SIG-M5 (cell line): ENCODE measurements around the gene RGS6.

ENCODE experiments used
- DNase-seq: peaks from one replicate; lab custom pipeline; 2025; lab: John Stamatoyannopoulos, UW

Gene RGS6

GRCh38 chr14:71947947-71948500 is 15.8 kb downstream of the RGS6 start:
- no peak for DNase-seq

- no peak for DNase-seq
Measured at GRCh38 chr14:71952381-71953363, 20.4 kb downstream of the RGS6 start.

DNA sequence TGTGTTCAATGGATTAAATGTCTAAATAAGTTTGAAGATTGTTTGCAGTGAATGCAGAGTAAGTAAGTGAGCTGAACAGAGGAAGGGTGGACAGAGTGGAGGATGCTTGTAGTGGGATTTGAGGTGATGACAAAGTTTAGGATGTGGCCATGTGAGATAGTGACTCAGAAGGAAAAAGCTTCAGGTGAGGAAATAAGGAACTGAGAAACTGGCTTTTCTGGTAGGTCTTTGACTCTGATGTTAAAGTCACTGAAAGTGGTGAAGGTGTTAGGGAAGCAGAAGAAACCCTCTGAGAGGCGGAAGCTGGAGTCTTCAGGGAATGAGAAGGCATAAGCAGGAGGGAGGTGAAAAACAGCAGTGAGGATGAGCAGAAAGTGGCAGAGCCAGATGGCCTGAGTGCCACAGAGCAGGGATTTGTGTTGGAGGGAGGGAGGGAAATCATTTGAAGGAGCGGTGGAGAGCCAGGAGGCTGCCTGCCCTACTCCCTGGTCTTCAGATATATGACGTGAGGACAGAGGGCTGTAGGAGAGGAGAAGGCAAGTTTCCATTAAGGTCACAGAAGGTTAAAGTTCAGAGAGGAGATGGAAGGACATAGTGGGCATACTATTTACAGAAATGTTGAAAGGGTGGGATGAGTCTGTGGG is 24.8 kb downstream of the RGS6 start:
- no peak for DNase-seq

GRCh38 chr14:71959055-71959454 is 26.8 kb downstream of the RGS6 start:
- no peak for DNase-seq

DNA sequence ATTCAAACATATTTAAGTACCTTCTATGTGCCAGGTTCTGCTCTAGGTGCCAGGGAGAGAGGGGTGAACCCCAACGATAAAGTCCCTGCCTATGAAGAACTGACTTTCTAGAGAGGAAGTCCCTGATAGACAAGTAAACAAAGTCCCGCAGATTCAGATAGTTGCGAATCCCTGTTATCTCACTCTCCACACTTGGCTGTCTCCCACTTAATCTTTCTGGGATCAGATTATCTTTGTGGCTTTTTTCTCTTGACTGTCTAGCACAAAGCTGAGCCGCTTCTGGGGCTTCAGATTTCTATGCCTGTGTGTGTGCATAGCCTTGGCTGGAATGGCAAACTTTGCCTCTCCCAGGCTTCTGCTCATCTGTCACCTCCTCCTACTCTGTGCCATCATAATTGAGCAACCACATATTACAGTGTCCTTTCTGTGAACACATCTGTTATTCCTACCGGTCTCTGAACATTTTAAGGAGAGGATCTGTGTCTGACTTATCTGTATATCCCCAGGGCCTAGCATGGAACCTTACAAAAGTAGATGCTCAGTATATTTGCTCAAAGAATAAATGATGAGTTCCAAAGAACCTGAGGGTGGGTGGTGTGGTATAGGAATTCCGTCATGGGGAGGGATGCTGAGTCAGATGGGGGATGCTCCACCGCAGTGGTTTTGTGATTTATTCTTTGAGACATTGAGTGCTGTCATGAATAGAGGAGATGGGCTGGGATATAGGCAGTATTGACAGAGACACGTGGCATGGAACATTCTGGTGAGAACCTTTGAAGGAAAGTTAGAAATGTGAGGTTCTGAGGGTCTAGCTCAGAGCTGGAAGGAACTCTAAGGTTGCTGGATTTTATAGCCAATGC is 28.5 kb downstream of the RGS6 start:
- no peak for DNase-seq

GRCh38 chr14:71961972-71962371 is 29.7 kb downstream of the RGS6 start:
- no peak for DNase-seq

- DNase-seq, result no peak
Measured at GRCh38 chr14:71964716-71965115, 32.5 kb downstream of the RGS6 start.

DNA sequence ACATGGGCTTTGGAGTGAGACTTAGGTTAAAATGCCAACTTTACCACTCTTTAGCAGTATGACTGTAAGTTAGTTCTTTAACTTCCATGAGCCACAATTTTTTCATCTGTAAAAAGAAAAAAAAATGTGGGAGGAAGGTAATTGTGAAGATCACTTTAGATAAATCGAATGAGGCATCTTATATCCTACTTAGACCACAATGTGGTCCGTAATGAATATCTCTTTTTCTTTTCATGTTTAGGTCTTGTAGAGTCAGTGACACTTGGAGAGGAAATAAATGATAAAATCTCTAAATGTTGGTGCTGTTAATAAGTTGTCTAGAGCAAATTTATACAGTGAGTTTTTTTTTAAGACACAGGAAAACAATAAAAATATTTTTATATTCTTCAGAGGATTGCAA is 34.3 kb downstream of the RGS6 start:
- DNase-seq, result no peak

DNA sequence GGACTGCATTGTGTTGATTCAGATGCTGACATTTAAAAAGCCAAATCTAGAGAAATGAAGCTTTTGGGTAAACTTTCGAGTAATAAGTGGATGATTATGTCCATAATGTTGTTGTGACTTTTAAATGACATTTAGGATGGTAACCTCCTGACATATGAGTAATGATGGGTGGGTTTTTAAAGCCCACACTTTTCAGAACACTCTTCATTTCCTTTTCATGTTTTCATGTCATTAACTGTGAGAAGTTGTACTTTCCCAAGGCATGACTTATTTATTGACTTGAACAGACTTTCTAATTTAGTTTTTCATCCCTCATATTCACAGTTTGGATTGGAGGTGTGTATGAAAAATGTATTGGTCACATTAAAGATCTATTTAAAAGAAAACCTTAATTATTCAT is 35.5 kb downstream of the RGS6 start:
- no peak for DNase-seq

- no peak for DNase-seq
Measured at GRCh38 chr14:71970272-71970671, 38.0 kb downstream of the RGS6 start.

DNA sequence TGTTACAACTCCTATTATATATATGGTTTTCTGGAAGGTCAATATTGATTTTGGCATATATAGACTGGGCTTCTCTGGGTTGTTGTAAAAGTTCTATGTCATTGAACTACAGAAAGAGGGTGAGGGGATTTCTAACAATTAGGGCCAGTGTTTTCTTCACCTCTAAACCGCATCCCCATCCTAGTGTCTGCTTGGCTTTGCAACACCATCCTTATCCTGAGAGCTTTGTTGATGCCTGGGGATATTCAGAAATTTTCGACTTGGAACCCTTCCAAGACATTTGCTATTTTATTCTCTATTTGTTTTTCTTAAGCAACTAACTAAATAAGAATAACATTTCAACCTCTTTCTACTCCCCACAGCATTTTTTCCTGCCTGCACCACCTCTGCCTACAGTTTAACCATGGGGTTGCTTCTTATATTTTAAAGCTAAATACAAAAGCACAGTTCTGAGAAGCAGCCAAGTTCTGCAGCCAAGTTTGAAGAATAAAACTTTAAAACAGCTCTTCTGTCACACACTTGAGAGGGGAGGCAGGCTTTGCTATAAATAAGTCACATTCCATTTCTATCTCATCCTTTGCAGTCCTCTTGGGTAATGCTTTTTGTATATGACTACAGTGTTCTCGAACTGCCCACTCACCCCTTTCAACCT is 53.4 kb downstream of the RGS6 start:
- DNase-seq, result no peak

DNA sequence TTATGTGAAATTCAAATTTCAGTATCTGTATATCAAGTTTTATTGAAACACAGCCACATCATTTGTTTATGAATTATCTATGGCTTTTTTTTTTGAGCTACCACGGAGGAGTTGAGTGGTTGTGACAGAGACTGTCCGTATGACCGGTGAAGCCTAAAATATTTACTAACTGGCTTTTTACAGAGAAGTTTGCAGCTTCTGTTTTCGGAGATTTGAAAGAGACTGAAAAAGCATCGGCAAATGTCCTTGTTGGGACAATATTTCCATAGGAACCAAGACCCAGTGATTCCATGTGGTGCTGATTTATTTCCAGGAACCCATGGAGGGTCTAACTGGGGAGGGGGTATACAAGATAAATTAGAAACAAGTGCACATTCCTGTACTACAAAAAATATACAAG is 56.2 kb downstream of the RGS6 start:
- DNase-seq, result no peak

GRCh38 chr14:71988939-71989338 is 56.7 kb downstream of the RGS6 start:
- no peak for DNase-seq

GRCh38 chr14:71994416-71994815 is 62.2 kb downstream of the RGS6 start:
- no peak for DNase-seq

- DNase-seq, result no peak
Measured at GRCh38 chr14:71995741-71996140, 63.5 kb downstream of the RGS6 start.

- no peak for DNase-seq
Measured at GRCh38 chr14:71996610-71997009, 64.4 kb downstream of the RGS6 start.

GRCh38 chr14:72000907-72001306 is 68.7 kb downstream of the RGS6 start:
- no peak for DNase-seq

- no peak for DNase-seq
Measured at GRCh38 chr14:72002731-72003130, 70.5 kb downstream of the RGS6 start.

- no peak for DNase-seq
Measured at GRCh38 chr14:72008666-72009065, 76.4 kb downstream of the RGS6 start.

- DNase-seq, result no peak
Measured at GRCh38 chr14:72010474-72010873, 78.2 kb downstream of the RGS6 start.

- no peak for DNase-seq
Measured at GRCh38 chr14:72013721-72014345, 81.6 kb downstream of the RGS6 start.
